Ovary (tissue), 3 donors: ENCODE measurements around the gene C2CD4A.

Experiments
- CTCF ChIP-seq, 3 donors: fragments of 450-650 bp in 2 of 3; fragments of 200-600 bp in 1 of 3; IDR thresholded peaks; one replicate each; pipeline versions ENCODE4 v1.5.1 to v1.8.0; 2016 to 2022; ENCODE audit warnings: antibody characterized with exemption in 3 of 3, mild to moderate bottlenecking in 1 of 3
- POLR2A ChIP-seq: fragments of 450-650 bp; IDR thresholded peaks from one replicate; pipeline ENCODE4 v1.6.1; 2017; ENCODE audit warnings: antibody characterized with exemption, mild to moderate bottlenecking, moderate library complexity
- donor health status: DM: no; HTN: no; CAD: no.

GRCh38 chr15:62058327-62059028, 8.3 kb upstream of the C2CD4A start:
- TF ChIP-seq CTCF (IDR thresholded peaks at IDR 0.05) (no peak), POLR2A (no peak)
